GM12892 (cell line): ENCODE data around the gene VWA5B1. TPM values are rescaled to one million over a fixed set of nuclear protein-coding genes. Genes with fewer than 3 reads are reported as not detected.
A peak's percentile ranks its signal among the peaks of the same experiment; 100 is the strongest.

Source experiments
- DNase-seq: peaks from one replicate; pipeline ENCODE4 v3.0.0; 2011; ENCODE audit not compliant: insufficient read length
- FAIRE-seq: peaks from 2 replicates; lab custom pipeline; 2011; peaks lifted over from hg19 to GRCh38; lab: Jason Lieb, UNC
- POLR2A ChIP-seq: IDR thresholded peaks from 2 replicates; pipeline ENCODE4 v1.6.1; 2011; ENCODE audit warnings: low read depth, low read length, control low read depth
- POLR2AphosphoS5 ChIP-seq: IDR thresholded peaks from 2 replicates; pipeline ENCODE4 v1.6.1; 2011; ENCODE audit warnings: low read depth, low read length, control low read depth
- TAF1 ChIP-seq: IDR thresholded peaks from 2 replicates; pipeline ENCODE4 v1.6.1; 2011; ENCODE audit warnings: low read depth, mild to moderate bottlenecking, control low read depth, low read length, borderline replicate concordance
- polyA plus RNA-seq: library from polyadenylated mRNA; unstranded; fragments of >200 nt; gene quantifications from one replicate; pipeline ENCODE4 v1.2.1, GENCODE V29; 2012; ENCODE audit warnings: missing spikeins, inconsistent platforms; ENCODE audit not compliant: missing spikeins

VWA5B1 gene, protein sequence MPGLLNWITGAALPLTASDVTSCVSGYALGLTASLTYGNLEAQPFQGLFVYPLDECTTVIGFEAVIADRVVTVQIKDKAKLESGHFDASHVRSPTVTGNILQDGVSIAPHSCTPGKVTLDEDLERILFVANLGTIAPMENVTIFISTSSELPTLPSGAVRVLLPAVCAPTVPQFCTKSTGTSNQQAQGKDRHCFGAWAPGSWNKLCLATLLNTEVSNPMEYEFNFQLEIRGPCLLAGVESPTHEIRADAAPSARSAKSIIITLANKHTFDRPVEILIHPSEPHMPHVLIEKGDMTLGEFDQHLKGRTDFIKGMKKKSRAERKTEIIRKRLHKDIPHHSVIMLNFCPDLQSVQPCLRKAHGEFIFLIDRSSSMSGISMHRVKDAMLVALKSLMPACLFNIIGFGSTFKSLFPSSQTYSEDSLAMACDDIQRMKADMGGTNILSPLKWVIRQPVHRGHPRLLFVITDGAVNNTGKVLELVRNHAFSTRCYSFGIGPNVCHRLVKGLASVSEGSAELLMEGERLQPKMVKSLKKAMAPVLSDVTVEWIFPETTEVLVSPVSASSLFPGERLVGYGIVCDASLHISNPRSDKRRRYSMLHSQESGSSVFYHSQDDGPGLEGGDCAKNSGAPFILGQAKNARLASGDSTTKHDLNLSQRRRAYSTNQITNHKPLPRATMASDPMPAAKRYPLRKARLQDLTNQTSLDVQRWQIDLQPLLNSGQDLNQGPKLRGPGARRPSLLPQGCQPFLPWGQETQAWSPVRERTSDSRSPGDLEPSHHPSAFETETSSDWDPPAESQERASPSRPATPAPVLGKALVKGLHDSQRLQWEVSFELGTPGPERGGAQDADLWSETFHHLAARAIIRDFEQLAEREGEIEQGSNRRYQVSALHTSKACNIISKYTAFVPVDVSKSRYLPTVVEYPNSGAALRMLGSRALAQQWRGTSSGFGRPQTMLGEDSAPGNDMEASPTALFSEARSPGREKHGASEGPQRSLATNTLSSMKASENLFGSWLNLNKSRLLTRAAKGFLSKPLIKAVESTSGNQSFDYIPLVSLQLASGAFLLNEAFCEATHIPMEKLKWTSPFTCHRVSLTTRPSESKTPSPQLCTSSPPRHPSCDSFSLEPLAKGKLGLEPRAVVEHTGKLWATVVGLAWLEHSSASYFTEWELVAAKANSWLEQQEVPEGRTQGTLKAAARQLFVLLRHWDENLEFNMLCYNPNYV
- polyA plus RNA-seq, result not detected

DNA sequence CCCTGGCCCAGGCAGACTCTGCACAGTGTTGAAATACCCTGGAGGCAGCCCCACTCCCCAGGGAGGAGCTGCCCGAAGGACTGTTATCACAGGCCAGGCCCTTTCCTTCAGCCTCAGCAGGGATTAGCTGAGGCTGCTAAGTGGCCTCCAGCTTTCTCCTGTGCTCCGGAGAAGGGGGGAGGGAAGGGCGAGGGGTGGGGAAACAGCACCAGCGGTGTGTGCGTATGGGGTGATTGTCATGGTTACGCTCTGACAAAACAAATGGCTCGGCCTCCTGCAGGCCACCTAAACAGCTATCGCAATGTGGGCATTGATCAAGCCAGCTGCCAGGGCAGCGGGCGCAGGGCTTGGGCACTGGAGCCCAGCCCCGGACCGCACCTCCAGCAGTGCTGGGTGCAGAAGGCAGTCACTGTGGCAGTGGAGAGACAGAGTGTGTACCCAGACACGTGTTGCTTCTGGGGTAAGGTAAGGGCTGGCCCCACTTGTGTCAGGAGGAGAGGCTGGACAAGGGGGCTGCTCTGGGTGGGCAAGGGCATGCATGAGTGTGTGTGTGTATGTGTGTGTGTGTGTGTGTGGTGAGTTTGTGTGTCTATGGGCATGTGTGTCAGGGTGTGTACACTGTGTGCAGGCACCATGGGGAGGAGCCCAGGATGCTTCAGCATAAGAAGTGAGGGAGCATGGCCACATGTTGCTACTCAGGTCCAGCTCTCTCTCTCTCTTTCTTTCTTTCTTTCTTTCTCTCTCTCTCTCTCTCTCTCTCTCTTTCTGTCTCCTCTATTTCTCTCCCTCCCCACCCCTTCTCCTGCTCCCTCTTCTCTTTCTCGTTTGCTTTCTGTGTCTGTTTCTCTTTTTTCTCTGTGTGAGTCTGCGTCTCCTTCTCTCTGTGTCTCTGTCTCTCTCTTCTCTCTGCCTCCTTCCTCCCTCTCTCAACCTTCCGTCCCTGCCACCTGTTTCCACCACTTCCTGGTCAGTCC lies at the start of gene VWA5B1:
TSS of gene VWA5B1 (plus strand) at position 252 of the 974 bp plus-strand sequence. CDS start 19,727 bp downstream, outside the sequence.
- no peak for DNase-seq
- no peak for FAIRE-seq
- no peak for TF ChIP-seq POLR2AphosphoS5
- TF ChIP-seq TAF1, result no peak
- no peak for TF ChIP-seq POLR2A

DNA sequence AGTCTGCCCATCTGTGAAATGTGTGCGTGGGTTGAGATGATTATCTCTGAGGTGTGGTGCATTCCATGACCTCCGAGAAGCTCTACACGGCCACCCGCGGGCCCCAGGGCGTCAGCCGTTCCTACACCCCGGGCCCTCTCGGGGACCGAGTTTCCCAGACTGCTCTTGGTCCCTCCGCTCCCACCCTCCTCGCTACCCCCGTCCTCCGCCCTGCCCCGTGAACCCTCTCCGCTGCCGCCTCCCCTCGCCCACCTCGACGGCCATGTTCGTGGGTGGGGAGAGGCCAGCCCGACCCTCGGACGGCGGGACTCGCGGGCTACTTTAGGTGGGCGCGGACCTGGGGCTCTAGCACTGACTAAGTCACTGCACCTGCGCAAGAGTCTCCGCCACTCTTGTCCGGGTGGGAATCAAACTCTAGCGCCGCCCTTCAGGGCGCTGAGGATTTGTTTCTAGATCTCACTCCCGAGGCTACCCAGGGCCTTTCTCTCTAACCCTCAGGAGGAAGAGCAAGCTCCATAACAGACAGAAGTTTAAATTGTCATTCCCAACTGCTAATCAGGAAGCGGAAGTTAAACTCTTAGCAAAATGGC lies 47.7 kb upstream of the VWA5B1 start:
- no peak for FAIRE-seq
- no peak for DNase-seq
- TF ChIP-seq TAF1, result no peak
- no peak for TF ChIP-seq POLR2AphosphoS5
- TF ChIP-seq POLR2A, result no peak

DNA sequence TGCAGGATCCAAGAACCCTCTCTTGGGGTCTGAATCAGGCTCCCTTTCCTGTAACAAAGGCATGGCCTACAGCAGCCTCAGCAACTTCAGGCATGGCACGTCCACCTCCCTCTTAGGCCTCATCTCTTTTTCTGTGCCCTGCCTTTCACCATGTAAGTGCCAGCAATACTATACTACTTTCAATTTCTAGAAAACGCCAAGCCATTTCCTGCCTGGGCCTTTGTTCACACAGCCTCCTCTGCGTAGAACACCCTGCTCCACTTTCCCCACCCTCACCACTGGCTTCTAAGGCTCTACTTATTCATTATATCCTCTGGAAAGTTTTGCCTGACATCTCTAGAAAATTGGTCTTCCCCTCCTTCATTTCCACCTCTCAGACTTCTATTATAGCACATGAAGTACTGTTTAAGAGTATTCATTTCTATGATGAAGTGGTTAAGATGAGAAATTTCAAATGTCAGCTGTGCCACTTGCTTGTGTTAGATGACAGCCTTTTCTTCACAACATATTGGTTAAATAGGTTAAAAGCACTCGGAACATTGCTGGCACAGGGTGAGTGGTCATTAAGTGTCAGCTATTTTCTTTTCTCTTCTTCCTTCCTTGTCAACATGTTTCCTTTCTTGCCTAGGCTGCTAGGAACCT lies 41.6 kb upstream of the VWA5B1 start:
- DNase-seq (no peak), FAIRE-seq (peak; percentile 65)
- TF ChIP-seq POLR2AphosphoS5, result no peak
- TF ChIP-seq POLR2A, result no peak
- no peak for TF ChIP-seq TAF1

DNA sequence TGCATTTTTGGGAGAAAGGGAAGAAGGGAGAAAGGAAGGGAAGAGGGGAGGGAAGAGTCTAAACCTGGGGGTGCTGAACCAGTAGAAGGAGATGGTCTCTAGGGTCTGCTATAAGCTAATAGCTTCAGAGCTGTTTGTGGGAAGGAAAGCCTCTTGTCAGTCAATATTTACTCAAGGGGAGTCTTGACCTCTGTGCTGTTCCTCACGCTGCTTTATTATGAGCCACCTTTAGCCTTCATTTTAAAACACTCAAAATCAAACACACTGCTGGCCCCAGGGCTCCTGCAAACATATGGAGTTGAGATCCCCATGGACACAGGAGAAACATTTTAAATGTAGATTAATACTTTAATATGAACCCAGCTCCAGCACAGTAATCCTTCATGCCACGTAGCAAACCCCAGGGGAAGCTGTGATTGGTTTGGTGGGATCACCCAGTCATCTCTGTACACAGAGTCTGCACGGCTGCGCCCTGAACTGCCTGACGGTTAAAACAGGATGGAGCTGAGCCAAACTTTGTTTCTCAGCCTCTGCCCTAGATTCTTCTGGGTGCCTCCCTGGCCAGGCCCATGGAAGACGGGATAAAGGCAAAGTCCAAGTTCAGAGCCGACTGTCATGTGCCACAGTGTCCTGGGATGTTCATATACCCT lies 40.2 kb upstream of the VWA5B1 start:
- no peak for TF ChIP-seq POLR2A
- no peak for TF ChIP-seq POLR2AphosphoS5
- TF ChIP-seq TAF1, result no peak
- peak; percentile 64 for FAIRE-seq
- DNase-seq, result no peak

DNA sequence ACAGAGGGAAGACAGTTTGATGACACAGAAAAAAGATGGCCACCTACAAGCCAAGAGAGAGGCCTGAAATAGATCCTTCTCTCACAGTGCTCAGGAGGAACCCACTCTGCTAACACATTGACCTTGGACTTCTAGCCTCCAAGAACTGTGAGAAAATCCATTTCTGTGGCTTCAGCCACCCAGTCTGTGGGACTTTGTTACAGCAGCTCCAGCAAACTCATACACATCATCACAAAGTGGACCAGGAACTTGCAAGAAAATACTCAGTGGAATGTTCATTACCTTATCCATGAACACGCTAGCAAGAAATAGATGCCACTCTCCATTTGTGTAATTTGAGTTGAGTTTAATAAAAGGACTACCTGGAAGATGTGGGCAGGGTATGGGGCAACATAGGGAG lies 38.1 kb upstream of the VWA5B1 start:
- FAIRE-seq (no peak), DNase-seq (no peak)
- TF ChIP-seq POLR2A (no peak), TAF1 (no peak), POLR2AphosphoS5 (no peak)

DNA sequence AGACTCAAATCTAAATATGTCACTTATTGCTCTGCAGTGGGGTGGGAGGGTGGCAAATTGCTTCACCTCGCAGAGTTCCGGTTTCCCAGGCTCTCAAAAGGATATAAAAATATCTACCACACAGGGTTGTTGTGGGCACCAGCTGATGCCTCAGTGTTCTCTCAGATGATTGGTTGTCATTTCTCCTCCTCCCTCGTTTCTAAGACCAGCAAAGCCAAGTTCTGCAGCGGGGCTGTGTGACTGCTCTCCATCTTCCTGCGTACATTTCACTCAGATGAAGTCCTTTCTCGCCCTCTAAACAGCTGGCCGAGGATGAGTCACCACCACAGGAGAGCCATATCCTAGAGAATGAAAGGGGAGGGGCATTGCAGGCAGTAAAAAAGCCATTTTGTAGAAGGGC lies 35.0 kb upstream of the VWA5B1 start:
- DNase-seq (no peak), FAIRE-seq (no peak)
- no peak for TF ChIP-seq POLR2A
- no peak for TF ChIP-seq TAF1
- no peak for TF ChIP-seq POLR2AphosphoS5

DNA sequence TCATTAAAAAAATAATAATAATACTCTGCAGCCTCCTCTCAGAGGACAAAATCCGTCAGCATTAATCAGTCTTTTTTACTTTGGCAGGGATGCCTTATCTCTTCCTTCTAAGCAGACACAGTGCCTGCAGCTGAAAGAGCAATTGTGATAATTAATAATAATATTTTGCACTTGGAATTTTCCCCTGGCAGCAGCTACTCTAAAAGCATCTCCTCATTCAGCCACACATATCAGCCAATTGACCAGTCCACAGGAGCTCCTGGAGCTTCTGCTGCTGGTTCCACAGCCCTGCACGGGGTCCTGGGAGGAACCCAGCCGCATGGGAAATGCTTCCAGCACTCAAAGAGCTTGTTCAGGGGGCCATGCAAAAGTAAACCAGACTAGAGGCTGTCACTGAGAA lies 31.0 kb upstream of the VWA5B1 start:
- DNase-seq (no peak), FAIRE-seq (no peak)
- TF ChIP-seq TAF1 (no peak), POLR2A (no peak), POLR2AphosphoS5 (no peak)

DNA sequence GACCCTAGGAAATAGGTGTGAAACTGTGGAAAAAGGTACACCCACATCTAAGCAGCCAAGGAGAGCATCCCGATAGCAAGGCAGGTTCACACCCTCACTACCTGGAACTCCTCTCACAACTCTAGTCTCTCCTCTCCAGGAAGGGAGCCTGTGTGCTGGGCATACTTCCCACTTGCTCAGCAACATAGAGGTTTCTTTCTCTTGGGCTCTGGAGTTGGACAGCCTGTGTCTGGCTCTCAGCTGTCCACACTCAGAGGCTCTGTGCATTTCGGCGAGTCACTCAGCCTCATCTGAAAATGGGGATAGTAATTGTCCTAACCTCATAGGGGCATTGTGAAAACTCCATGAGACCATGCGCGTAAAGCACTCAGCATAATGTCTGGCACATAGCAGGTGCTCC lies 29.6 kb upstream of the VWA5B1 start:
- no peak for DNase-seq
- TF ChIP-seq TAF1 (no peak), POLR2AphosphoS5 (no peak), POLR2A (no peak)
- FAIRE-seq, result no peak
